Esophagus muscularis mucosa (tissue), 4 donors: ENCODE data around the gene ZSCAN5A. TPM values are rescaled to one million over a fixed set of nuclear protein-coding genes. Genes with fewer than 3 reads are reported as not detected.
"Not testable (repeated sequence)": the region's sequence is repeated elsewhere in the genome, so short reads cannot be mapped to it uniquely, and the experiment has no call there.

Experiments
- DNase-seq: peaks from one replicate; pipeline ENCODE4 v3.0.0-alpha.2; 2017; ENCODE audit errors: extremely low spot score
- H3K27ac ChIP-seq, 4 donors: fragments of 200-600 bp; sonication (generic); replicated peaks in 1 of 4; 1 replicate in 3 of 4; 2 replicates in 1 of 4; pipeline ENCODE4 v1.5.1; 2016 to 2019; ENCODE audit warnings: mild to moderate bottlenecking in 1 of 4
- H3K27me3 ChIP-seq, 4 donors: fragments of 200-600 bp; sonication (generic); one replicate each; pipeline versions ENCODE4 v1.5.1 to v1.6.0; 2016 to 2019
- H3K36me3 ChIP-seq, 4 donors: fragments of 200-600 bp; sonication (generic); one replicate each; pipeline ENCODE4 v1.5.1; 2016 to 2019
- H3K4me1 ChIP-seq, 4 donors: fragments of 200-600 bp; sonication (generic); one replicate each; pipeline ENCODE4 v1.5.1; 2016 to 2019
- H3K4me3 ChIP-seq, 4 donors: fragments of 200-600 bp; sonication (generic); 1 replicate in 2 of 4; 2 replicates in 2 of 4; pipeline ENCODE4 v1.5.1; 2016 to 2019; ENCODE audit warnings: mild to moderate bottlenecking in 4 of 4, moderate library complexity in 1 of 4
- H3K9me3 ChIP-seq, 4 donors: fragments of 200-600 bp; sonication (generic); 1 replicate in 3 of 4; 2 replicates in 1 of 4; pipeline ENCODE4 v1.5.1; 2016 to 2019
- EP300 ChIP-seq: sonication (generic); formaldehyde crosslinking; IDR thresholded peaks from one replicate; pipeline ENCODE4 v1.6.1; 2017; ENCODE audit warnings: antibody characterized with exemption
- POLR2A ChIP-seq: fragments of 450-650 bp; IDR thresholded peaks from one replicate; pipeline ENCODE4 v1.6.1; 2017; ENCODE audit warnings: antibody characterized with exemption, moderate library complexity, mild to moderate bottlenecking, low read depth
- POLR2AphosphoS5 ChIP-seq, 2 donors: sonication (generic); formaldehyde crosslinking; IDR thresholded peaks; one replicate each; pipeline ENCODE4 v1.6.1; 2017; ENCODE audit warnings: antibody characterized with exemption in 2 of 2
- WGBS: methylation state at CpG from one replicate; pipeline ENCODE4 v1.1.5; 2018; 5-methylcytosine and 5-hydroxymethylcytosine counted together
- intact Hi-C: fragments of 100-400 bp; cut with DNase I; formaldehyde crosslinking; loops from one replicate; pipeline ENCODE4 v1.15.1; 2023
- total RNA-seq, 4 donors: library from RNA; depleted of rRNA; stranded (reverse); fragments of >200 nt; gene quantifications; one replicate each; pipeline versions ENCODE4 v1.1.0 to v1.2.1, GENCODE V29; 2016
- TF ChIP-seq, protein P1 (sequence below), 3 experiments: fragments of 200-600 bp in 2 of 3; fragments of 450-650 bp in 1 of 3; sonication (generic) in 2 of 3; IDR thresholded peaks; one replicate each; pipeline ENCODE4 v1.5.1; 2017 to 2019; ENCODE audit warnings: antibody characterized with exemption in 3 of 3, mild to moderate bottlenecking in 2 of 3, moderate library complexity in 1 of 3

Gene ZSCAN5A
- total RNA-seq, 4 donors from 2014 or later = 3.7 to 9.9 (median 6.7) TPM

DNA sequence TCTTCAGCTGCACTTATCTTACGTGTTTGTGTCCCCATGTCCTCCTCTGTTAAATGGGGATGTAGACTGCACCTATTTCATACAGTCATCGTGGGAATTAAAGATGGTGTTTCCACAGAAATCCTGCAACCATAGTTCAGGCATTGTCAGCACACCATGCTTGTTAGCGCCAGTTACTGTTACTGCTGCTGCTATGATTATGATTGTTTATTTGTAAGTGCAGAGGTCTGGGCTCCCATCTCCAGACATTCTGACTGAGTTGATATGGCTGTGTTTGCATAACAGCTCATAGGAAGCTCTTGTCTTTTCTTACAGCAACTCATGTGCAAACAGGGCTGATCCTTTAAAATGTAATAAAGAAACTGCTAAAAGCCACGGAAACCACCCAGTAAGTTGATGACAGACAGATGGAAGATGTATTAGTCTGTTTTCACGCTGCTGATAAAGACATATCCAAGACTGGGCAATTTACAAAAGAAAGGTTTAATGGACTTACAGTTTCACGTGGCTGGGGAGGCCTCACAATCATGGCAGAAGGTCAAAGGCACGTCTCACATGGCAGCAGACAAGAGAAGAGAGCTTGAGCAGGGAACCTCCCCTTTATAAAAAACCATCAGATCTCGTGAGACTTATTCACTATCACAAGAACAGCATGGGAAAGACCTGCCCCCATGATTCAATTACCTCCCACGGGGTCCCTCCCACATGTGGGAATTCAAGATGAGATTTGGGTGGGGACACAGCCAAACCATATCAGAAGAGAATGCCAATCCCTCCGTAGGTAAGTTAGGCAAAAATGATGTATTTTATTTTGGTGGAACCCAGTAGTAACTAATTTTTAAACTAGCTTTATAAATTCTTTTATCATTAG is 1.6 kb downstream of the ZSCAN5A start:
- peak overlapping the region in 1 of 4 donors; percentile 95 for H3K27ac ChIP-seq

DNA sequence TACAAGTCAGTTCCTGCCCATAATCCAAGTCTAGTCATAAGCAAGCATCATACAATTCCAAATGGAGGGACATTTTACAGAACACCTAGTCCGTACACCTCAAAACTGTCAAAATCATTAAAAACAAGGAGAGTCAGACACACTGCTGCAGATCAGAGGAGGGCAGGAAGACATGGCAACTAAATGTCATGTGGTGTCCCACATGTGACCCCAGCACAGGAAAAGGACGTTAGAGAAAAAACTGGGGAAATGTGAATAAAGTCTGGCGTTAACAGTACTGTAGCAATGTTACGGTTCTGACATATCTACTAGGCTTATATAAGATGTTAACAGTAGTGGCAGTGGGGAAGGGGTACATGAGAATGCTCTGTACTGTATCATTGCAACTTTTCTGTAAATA is 2.3 kb downstream of the ZSCAN5A start:
- Histone ChIP-seq H3K36me3 (peaks cover 0 to 7% (median 0%) of the 10 kb centered on the region in 4 donors), H3K4me1 (peaks cover 11 to 23% (median 17%) of the 10 kb centered on the region in 4 donors), H3K27ac (no peak overlapping the region), H3K27me3 (no peaks in the 10 kb centered on the region), H3K9me3 (no peaks in the 10 kb centered on the region), H3K4me3 (no peak overlapping the region)
- TF ChIP-seq, protein P1, sequence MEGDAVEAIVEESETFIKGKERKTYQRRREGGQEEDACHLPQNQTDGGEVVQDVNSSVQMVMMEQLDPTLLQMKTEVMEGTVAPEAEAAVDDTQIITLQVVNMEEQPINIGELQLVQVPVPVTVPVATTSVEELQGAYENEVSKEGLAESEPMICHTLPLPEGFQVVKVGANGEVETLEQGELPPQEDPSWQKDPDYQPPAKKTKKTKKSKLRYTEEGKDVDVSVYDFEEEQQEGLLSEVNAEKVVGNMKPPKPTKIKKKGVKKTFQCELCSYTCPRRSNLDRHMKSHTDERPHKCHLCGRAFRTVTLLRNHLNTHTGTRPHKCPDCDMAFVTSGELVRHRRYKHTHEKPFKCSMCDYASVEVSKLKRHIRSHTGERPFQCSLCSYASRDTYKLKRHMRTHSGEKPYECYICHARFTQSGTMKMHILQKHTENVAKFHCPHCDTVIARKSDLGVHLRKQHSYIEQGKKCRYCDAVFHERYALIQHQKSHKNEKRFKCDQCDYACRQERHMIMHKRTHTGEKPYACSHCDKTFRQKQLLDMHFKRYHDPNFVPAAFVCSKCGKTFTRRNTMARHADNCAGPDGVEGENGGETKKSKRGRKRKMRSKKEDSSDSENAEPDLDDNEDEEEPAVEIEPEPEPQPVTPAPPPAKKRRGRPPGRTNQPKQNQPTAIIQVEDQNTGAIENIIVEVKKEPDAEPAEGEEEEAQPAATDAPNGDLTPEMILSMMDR (IDR thresholded peaks at IDR 0.05) = no peak
- TF ChIP-seq POLR2AphosphoS5 (IDR thresholded peaks at IDR 0.05) (no peak), EP300 (no peak), POLR2A (no peak)
- no peak for DNase-seq
- intact Hi-C loops = loop anchor here (10.0 kb wide), 1 partner anchor 168 kb away; the partner anchor contains the start of gene ZNF444
- WGBS = 62% methylated on average over 4 of the region's 4 CpGs

More for the DNA sequence above, 1.6 kb downstream of the ZSCAN5A start:
- intact Hi-C loops = loop anchor here (10.0 kb wide), 1 partner anchor 168 kb away; the partner anchor contains the start of gene ZNF444
- Histone ChIP-seq H3K9me3 (no peaks in the 10 kb centered on the region), H3K4me1 (peaks cover 11 to 23% (median 17%) of the 10 kb centered on the region in 4 donors), H3K36me3 (peaks cover 0 to 7% (median 0%) of the 10 kb centered on the region in 4 donors), H3K4me3 (no peak overlapping the region), H3K27me3 (no peaks in the 10 kb centered on the region)
- WGBS = 78% methylated on average over 10 of the region's 10 CpGs
- no peak for DNase-seq
- TF ChIP-seq, protein P1 (IDR thresholded peaks at IDR 0.05) = no peak
- TF ChIP-seq POLR2A (no peak), POLR2AphosphoS5 (IDR thresholded peaks at IDR 0.05) (no peak), EP300 (no peak)

DNA sequence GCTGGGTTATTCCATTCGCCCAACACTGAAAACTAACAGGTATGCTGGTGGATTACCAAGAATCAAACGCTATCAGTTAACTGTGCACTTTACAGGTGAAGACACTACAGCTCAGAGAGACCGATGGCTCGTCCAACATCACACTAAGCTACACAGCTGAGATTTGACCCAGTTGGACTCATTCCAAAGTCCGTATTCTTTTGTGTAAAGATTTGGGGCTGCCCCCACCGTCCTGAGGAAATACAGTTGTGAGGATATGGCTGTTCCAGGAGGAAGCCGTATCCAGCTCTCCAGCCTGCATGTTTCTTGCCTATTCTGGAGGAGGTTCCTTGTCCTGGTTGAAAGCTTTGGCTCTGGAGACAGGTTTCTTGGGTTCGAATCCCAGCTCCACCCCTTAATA is 4.2 kb downstream of the ZSCAN5A start:
- Histone ChIP-seq H3K27ac (no peak overlapping the region), H3K9me3 (no peaks in the 10 kb centered on the region), H3K36me3 (peaks cover 0 to 7% (median 0%) of the 10 kb centered on the region in 4 donors), H3K4me3 (no peak overlapping the region), H3K27me3 (no peaks in the 10 kb centered on the region), H3K4me1 (peaks cover 6 to 18% (median 11%) of the 10 kb centered on the region in 4 donors)
- DNase-seq = no peak
- TF ChIP-seq EP300 = no peak
- no peak for TF ChIP-seq POLR2AphosphoS5 (IDR thresholded peaks at IDR 0.05)
- WGBS = 81% methylated on average over 8 of the region's 8 CpGs
- intact Hi-C loops = loop anchor here (10.0 kb wide), 1 partner anchor 166 kb away; the partner anchor contains the start of gene ZNF444

DNA sequence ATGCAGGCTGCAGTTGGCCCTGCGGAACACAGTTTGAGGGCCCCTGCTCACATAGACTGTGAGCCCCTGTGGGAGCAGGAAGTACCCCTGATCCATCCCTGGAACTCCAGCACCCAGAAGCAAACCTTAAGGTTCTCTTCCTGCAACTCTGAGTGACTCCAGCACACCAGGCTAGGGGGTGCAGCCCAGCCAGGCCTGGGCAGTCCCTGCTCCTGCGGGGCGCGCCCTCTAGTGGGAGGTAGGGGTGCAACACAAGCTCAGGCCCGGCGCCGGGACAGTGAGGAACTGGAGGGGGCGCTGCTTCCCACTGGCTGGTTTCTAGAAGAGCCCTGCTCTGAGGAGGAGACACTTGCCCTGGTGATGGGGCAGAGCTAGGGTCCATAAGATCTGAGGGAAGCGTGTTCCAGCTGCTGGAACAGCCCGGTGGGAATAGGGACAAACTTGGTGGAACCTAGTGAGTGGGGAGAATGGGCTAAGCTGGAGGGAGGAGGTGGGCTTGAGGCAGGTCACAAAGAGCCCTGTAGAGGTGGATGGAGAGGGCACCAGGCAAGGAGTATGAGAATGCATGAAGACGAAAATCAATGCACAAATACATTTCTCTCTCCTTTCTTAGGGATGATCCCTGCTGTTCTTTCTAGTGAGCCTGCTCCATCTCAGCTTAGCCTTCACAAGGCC is 5.0 kb downstream of the ZSCAN5A start:
- no peak overlapping the region for H3K27ac ChIP-seq
- no peaks in the 10 kb centered on the region for H3K9me3 ChIP-seq
- H3K4me1 ChIP-seq = peaks cover 5 to 16% (median 9%) of the 10 kb centered on the region in 4 donors
- H3K4me3 ChIP-seq = no peak overlapping the region
- intact Hi-C loops = loop anchor here (10.0 kb wide), 1 partner anchor 165 kb away; the partner anchor contains the start of gene ZNF444
- DNase-seq = no peak
- peaks cover 0 to 12% (median 1%) of the 10 kb centered on the region in 4 donors for H3K36me3 ChIP-seq
- no peak for TF ChIP-seq POLR2AphosphoS5 (IDR thresholded peaks at IDR 0.05)
- TF ChIP-seq, protein P1 (IDR thresholded peaks at IDR 0.05) = peak; percentile 42 to 59 (median 43)
- WGBS = 71% methylated on average over 11 of the region's 11 CpGs
- H3K27me3 ChIP-seq = no peaks in the 10 kb centered on the region

DNA sequence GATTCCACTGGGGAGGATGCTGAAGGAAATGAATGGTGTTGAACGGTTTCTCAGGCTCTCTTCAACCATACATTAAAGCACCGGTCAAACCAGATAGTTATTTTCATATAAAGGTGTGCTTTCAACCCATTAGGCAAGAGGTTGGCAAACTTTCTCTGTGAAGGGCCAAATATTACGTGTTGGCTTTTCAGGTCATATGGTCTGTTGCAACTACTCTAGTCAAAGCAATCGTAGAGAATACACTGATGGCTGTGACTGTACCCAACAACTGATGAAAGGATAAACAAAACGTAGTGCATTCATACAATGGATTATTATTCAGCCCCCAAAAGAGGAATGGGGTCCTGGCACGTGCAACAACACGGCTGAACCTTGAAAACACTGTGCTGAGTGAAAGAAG is 5.8 kb downstream of the ZSCAN5A start:
- 86% methylated on average over 7 of the region's 7 CpGs for WGBS
- H3K27me3 ChIP-seq = no peaks in the 10 kb centered on the region
- H3K27ac ChIP-seq = no peak overlapping the region
- intact Hi-C loops = no loop called here
- peaks cover 3 to 12% (median 6%) of the 10 kb centered on the region in 4 donors for H3K4me1 ChIP-seq
- peaks cover 0 to 19% (median 9%) of the 10 kb centered on the region in 4 donors for H3K36me3 ChIP-seq
- no peaks in the 10 kb centered on the region for H3K9me3 ChIP-seq
- H3K4me3 ChIP-seq = no peak overlapping the region
- no peak for DNase-seq
- no peak for TF ChIP-seq POLR2A
- TF ChIP-seq, protein P1 (IDR thresholded peaks at IDR 0.05) = no peak
- TF ChIP-seq POLR2AphosphoS5 (IDR thresholded peaks at IDR 0.05) = no peak
- no peak for TF ChIP-seq EP300

DNA sequence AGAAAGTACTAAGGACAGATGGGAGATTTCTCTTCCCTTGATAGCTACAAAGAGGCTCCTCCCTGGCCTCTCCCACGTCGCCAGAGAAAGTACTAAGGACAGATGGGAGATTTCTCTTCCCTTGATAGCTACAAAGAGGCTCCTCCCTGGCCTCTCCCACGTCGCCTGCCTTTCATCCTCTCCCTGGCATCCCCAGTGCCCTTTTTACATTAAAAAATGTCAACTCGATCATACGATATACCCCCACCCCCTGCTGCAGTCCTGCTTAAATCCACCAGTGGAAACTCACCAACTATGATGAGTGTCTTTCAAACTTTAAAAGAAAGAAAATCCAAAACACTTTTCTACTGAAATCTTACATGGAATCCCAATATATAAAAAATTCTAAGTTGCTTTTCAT is 7.6 kb downstream of the ZSCAN5A start:
- H3K27me3 ChIP-seq, H3K4me1 ChIP-seq, DNase-seq, intact Hi-C loops, H3K4me3 ChIP-seq, H3K9me3 ChIP-seq: not testable (repeated sequence)
- Histone ChIP-seq H3K36me3 (peaks cover 0 to 29% (median 17%) of the 10 kb centered on the region in 4 donors), H3K27ac (peak overlapping the region in 1 of 4 donors; percentile 57)
- 67% methylated on average over 6 of the region's 6 CpGs for WGBS
